Trophoblast cell (in vitro differentiated cells and primary cell): ENCODE measurements around the gene NMU.

Experiments used
- DNase-seq, 2 donors: peaks; one replicate each; pipeline ENCODE4 v3.0.0-alpha.2; 2016
- H2AFZ ChIP-seq: 2 replicates; pipeline ENCODE4 v1.6.1; 2013; ENCODE audit warnings: low read length, moderate library complexity, mild to moderate bottlenecking; ENCODE audit not compliant: insufficient read depth, poor library complexity
- H2AK5ac ChIP-seq: 2 replicates; pipeline ENCODE4 v1.6.1; 2013; ENCODE audit warnings: mild to moderate bottlenecking, low read length
- H2BK120ac ChIP-seq: 2 replicates; pipeline ENCODE4 v1.6.1; 2013; ENCODE audit warnings: low read length, mild to moderate bottlenecking, moderate library complexity; ENCODE audit not compliant: insufficient read depth, poor library complexity
- H2BK12ac ChIP-seq: 2 replicates; pipeline ENCODE4 v1.6.1; 2013; ENCODE audit warnings: mild to moderate bottlenecking, low read length, moderate library complexity
- H2BK5ac ChIP-seq: 2 replicates; pipeline ENCODE4 v1.6.1; 2013; ENCODE audit warnings: low read length, low read depth, moderate library complexity, mild to moderate bottlenecking; ENCODE audit not compliant: poor library complexity
- H3K14ac ChIP-seq: 2 replicates; pipeline ENCODE4 v1.6.1; 2013; ENCODE audit warnings: mild to moderate bottlenecking, low read length
- H3K18ac ChIP-seq: 2 replicates; pipeline ENCODE4 v1.6.1; 2013; ENCODE audit warnings: mild to moderate bottlenecking, low read length
- H3K23ac ChIP-seq: 2 replicates; pipeline ENCODE4 v1.6.1; 2013; ENCODE audit warnings: low read length
- H3K27ac ChIP-seq: 2 replicates; pipeline ENCODE4 v1.5.1; 2013; ENCODE audit warnings: low read depth, mild to moderate bottlenecking, inconsistent platforms, low read length, moderate library complexity
- H3K27me3 ChIP-seq: 2 replicates; pipeline ENCODE4 v1.6.1; 2013; ENCODE audit warnings: inconsistent platforms, mild to moderate bottlenecking, low read length, moderate library complexity; ENCODE audit not compliant: insufficient read depth
- H3K36me3 ChIP-seq, 2 experiments: 1 replicate in 1 of 2; 2 replicates in 1 of 2; pipeline ENCODE4 v1.6.1; 2013; ENCODE audit warnings: low read length in 2 of 2, mild to moderate bottlenecking in 2 of 2, moderate library complexity in 1 of 2; ENCODE audit not compliant: insufficient read depth in 2 of 2, control insufficient read depth in 1 of 2
- H3K4ac ChIP-seq: 2 replicates; pipeline ENCODE4 v1.6.1; 2013; ENCODE audit warnings: low read depth, mild to moderate bottlenecking, low read length, moderate library complexity
- H3K4me1 ChIP-seq, 2 experiments: 1 replicate in 1 of 2; 2 replicates in 1 of 2; pipeline ENCODE4 v1.6.1; 2013; ENCODE audit warnings: low read length in 2 of 2, mild to moderate bottlenecking in 2 of 2, moderate library complexity in 1 of 2; ENCODE audit not compliant: insufficient read depth in 2 of 2, control insufficient read depth in 1 of 2
- H3K4me2 ChIP-seq: 2 replicates; pipeline ENCODE4 v1.6.1; 2013; ENCODE audit warnings: inconsistent platforms, mild to moderate bottlenecking, low read length, moderate library complexity
- H3K4me3 ChIP-seq: 2 replicates; pipeline ENCODE4 v1.5.1; 2013; ENCODE audit warnings: mild to moderate bottlenecking, low read depth, low read length, inconsistent platforms
- H3K79me1 ChIP-seq: one replicate; pipeline ENCODE4 v1.6.1; 2013; ENCODE audit warnings: low read length
- H3K79me2 ChIP-seq: 2 replicates; pipeline ENCODE4 v1.6.1; 2013; ENCODE audit warnings: low read length, mild to moderate bottlenecking; ENCODE audit not compliant: control insufficient read depth, insufficient read depth, poor library complexity
- H3K9ac ChIP-seq: 2 replicates; pipeline ENCODE4 v1.6.1; 2013; ENCODE audit warnings: mild to moderate bottlenecking, low read length
- H3K9me3 ChIP-seq: 2 replicates; pipeline ENCODE4 v1.6.1; 2013; ENCODE audit warnings: low read depth, mild to moderate bottlenecking, control low read depth, inconsistent platforms, low read length; ENCODE audit not compliant: insufficient read depth
- H4K12ac ChIP-seq: 2 replicates; pipeline ENCODE4 v1.6.1; 2013; ENCODE audit warnings: low read depth, mild to moderate bottlenecking, low read length, moderate library complexity
- H4K8ac ChIP-seq: 2 replicates; pipeline ENCODE4 v1.6.1; 2013; ENCODE audit warnings: low read depth, mild to moderate bottlenecking, low read length, moderate library complexity
- H4K91ac ChIP-seq: one replicate; pipeline ENCODE4 v1.6.1; 2013; ENCODE audit warnings: low read depth, mild to moderate bottlenecking, low read length, moderate library complexity
- WGBS: extraction: QIAGEN DNeasy Blood & Tissue Kit; methylation state at CpG from one replicate; pipeline ENCODE4 v1.1.7; 2013; ENCODE audit warnings: missing lambda C conversion rate; ENCODE audit not compliant: insufficient read length, insufficient coverage; ENCODE audit errors: extremely low coverage; 5-methylcytosine and 5-hydroxymethylcytosine counted together

Gene NMU

DNA sequence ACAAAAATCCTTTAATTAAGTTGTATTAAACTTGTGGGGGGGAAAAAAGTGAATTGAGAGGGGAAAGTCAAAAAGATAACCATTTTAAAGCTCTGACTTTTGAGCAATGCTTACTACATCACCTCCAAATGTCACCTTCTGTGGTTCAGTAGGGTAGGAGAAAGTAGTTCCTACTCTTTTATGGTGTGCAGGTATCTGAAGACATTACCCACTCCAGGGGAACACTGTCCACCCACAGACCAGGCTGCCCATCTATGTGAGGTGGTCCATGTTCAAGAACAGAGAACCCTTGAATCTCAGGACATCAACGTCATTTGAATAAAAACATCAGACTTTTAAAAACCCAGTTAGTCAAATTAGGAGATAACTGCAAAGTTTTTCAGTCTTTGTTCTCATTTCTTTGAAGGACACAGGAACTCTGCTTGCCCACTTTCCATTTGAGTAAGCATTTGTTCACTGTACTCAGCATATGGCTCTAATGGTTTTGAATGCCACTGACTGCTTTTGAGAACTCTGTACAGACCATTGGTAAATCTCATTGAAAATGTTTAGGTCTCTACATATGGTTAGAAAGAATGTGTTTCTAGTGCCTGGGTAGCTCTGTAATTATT lies 18.4 kb downstream of the NMU start:
- Histone ChIP-seq H3K27me3 (no peaks in the 10 kb centered on the region), H4K91ac (no peak overlapping the region), H2BK5ac (no peak overlapping the region), H3K23ac (no peak overlapping the region), H3K14ac (no peak overlapping the region), H2AK5ac (no peak overlapping the region), H4K8ac (no peak overlapping the region), H3K27ac (no peak overlapping the region), H3K4me3 (no peak overlapping the region), H3K4me2 (no peak overlapping the region), H3K9ac (no peak overlapping the region), H2AFZ (no peak overlapping the region), H2BK12ac (no peak overlapping the region), H4K12ac (no peak overlapping the region), H3K4ac (no peak overlapping the region), H3K79me2 (no peaks in the 10 kb centered on the region), H3K4me1 (no peaks in the 10 kb centered on the region), H3K36me3 (no peaks in the 10 kb centered on the region), H2BK120ac (no peak overlapping the region), H3K79me1 (no peaks in the 10 kb centered on the region), H3K9me3 (no peaks in the 10 kb centered on the region), H3K18ac (no peak overlapping the region)
- WGBS: no CpG with 5 or more reads among the region's 1 CpG
- DNase-seq: no peak

DNA sequence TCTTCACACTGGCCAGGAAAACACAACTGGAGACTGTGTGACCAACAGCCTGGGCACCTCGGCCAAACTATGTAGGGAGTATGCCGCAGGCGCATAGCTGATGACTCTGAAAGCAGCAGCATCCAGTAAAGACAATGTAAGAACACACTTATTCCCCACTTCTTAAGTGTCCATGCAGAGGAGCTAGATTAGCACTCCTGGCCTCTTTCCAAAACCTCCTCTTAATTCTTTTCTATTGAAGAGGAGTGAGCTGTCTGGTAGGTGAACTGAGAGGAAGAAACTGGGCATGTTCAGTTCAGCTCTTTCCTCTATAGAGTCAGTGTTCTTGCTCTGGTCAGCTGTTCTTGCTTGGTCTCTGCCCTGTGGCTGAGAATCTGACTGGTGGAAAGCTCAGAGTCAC lies 21.1 kb downstream of the NMU start:
- Histone ChIP-seq H3K4me3 (no peak overlapping the region), H3K4me2 (no peak overlapping the region), H2BK120ac (no peak overlapping the region), H4K91ac (no peak overlapping the region), H3K79me1 (no peaks in the 10 kb centered on the region), H3K18ac (no peak overlapping the region), H3K4me1 (no peaks in the 10 kb centered on the region), H2AK5ac (no peak overlapping the region), H3K4ac (no peak overlapping the region), H3K9me3 (no peaks in the 10 kb centered on the region), H2BK12ac (no peak overlapping the region), H3K36me3 (no peaks in the 10 kb centered on the region), H3K27ac (no peak overlapping the region), H3K79me2 (no peaks in the 10 kb centered on the region), H3K9ac (no peak overlapping the region), H3K14ac (no peak overlapping the region), H2BK5ac (no peak overlapping the region), H4K8ac (no peak overlapping the region), H2AFZ (no peak overlapping the region), H3K23ac (no peak overlapping the region), H3K27me3 (no peaks in the 10 kb centered on the region), H4K12ac (no peak overlapping the region)
- no CpG with 5 or more reads among the region's 3 CpGs for WGBS
- no peak for DNase-seq

DNA sequence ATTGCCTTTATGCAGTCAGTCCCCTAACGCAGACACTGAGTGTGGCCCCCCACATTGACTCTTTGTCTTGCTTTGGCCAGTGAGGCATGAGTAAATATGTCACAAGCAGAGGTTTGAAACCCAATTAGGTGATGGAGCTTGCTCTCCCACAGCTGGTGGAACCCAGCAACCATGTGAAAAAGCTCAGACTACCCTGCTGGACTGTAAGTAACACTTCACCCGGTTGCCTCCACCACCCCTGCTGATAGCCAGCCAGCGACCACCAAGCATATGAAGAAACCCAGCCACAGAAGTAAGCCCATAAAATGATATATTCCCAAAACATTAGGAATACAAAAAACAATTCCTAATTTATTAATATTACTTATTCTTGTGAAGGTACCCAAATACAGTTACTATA lies 22.5 kb downstream of the NMU start:
- H2BK120ac ChIP-seq: no peak overlapping the region
- no peak overlapping the region for H4K8ac ChIP-seq
- no CpG with 5 or more reads among the region's 3 CpGs for WGBS
- no peak overlapping the region for H2BK5ac ChIP-seq
- H4K12ac ChIP-seq: no peak overlapping the region
- H3K4me3 ChIP-seq: no peak overlapping the region
- H3K4me2 ChIP-seq: no peak overlapping the region
- H3K23ac ChIP-seq: no peak overlapping the region
- H4K91ac ChIP-seq: no peak overlapping the region
- H3K4ac ChIP-seq: no peak overlapping the region
- H3K27me3 ChIP-seq: no peaks in the 10 kb centered on the region
- DNase-seq: no peak
- no peaks in the 10 kb centered on the region for H3K4me1 ChIP-seq
- no peaks in the 10 kb centered on the region for H3K36me3 ChIP-seq
- no peaks in the 10 kb centered on the region for H3K9me3 ChIP-seq
- no peaks in the 10 kb centered on the region for H3K79me2 ChIP-seq
- no peak overlapping the region for H3K27ac ChIP-seq
- H3K9ac ChIP-seq: no peak overlapping the region
- H2AK5ac ChIP-seq: no peak overlapping the region
- H2AFZ ChIP-seq: no peak overlapping the region
- no peak overlapping the region for H2BK12ac ChIP-seq
- no peak overlapping the region for H3K18ac ChIP-seq
- no peaks in the 10 kb centered on the region for H3K79me1 ChIP-seq
- no peak overlapping the region for H3K14ac ChIP-seq

DNA sequence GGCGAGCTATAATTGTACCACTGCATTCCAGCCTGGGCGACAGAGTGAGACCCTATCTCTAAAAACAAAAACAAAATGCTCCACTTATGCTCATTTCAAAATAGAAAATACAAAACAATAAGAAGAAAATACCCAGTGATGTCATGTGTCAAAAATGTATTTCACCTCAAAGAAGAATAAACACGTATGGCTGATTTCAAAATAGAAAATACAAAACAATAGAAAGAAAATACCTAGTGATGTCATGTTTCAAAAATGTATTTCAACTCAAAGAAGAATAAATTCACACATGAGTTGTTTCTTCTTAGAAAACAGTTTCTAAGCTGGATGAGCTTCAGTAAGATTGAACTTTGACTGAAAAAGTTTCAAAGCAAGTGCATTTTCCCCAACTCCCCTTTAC lies 23.8 kb downstream of the NMU start:
- H3K18ac ChIP-seq: no peak overlapping the region
- H3K9me3 ChIP-seq: no peaks in the 10 kb centered on the region
- H2BK5ac ChIP-seq: no peak overlapping the region
- H3K4ac ChIP-seq: no peak overlapping the region
- WGBS: no CpG with 5 or more reads among the region's 3 CpGs
- H2BK12ac ChIP-seq: no peak overlapping the region
- no peaks in the 10 kb centered on the region for H3K36me3 ChIP-seq
- no peak overlapping the region for H2BK120ac ChIP-seq
- H2AK5ac ChIP-seq: no peak overlapping the region
- H4K8ac ChIP-seq: no peak overlapping the region
- no peak overlapping the region for H3K27ac ChIP-seq
- H3K23ac ChIP-seq: no peak overlapping the region
- no peak overlapping the region for H3K9ac ChIP-seq
- H3K27me3 ChIP-seq: no peaks in the 10 kb centered on the region
- H3K79me2 ChIP-seq: no peaks in the 10 kb centered on the region
- no peak overlapping the region for H4K91ac ChIP-seq
- no peaks in the 10 kb centered on the region for H3K4me1 ChIP-seq
- peak in 1 of 2 donors; percentile 5 for DNase-seq
- no peak overlapping the region for H3K4me2 ChIP-seq
- H4K12ac ChIP-seq: no peak overlapping the region
- H3K4me3 ChIP-seq: no peak overlapping the region
- no peak overlapping the region for H3K14ac ChIP-seq
- H2AFZ ChIP-seq: no peak overlapping the region
- no peaks in the 10 kb centered on the region for H3K79me1 ChIP-seq
